Vagina (tissue), 2 donors: ENCODE data around the gene CPLX3. TPM values are rescaled to one million over a fixed set of nuclear protein-coding genes. Genes with fewer than 3 reads are reported as not detected.

Experiments used
- DNase-seq, 2 donors: peaks; one replicate each; pipeline ENCODE4 v3.0.0-alpha.2; 2017; ENCODE audit errors: extremely low spot score in 2 of 2
- H3K27ac ChIP-seq: fragments of 200-600 bp; sonication (generic); one replicate; pipeline ENCODE4 v1.5.1; 2019
- H3K27me3 ChIP-seq: fragments of 200-600 bp; sonication (generic); one replicate; pipeline ENCODE4 v1.5.1; 2019
- H3K36me3 ChIP-seq, 2 donors: fragments of 200-600 bp; sonication (generic); one replicate each; pipeline ENCODE4 v1.5.1; 2017 to 2019
- H3K4me1 ChIP-seq: fragments of 200-600 bp; sonication (generic); one replicate; pipeline ENCODE4 v1.5.1; 2019
- H3K4me3 ChIP-seq, 2 donors: fragments of 200-600 bp; sonication (generic); 1 replicate in 1 of 2; 2 replicates in 1 of 2; pipeline ENCODE4 v1.5.1; 2016 to 2019
- H3K9me3 ChIP-seq: fragments of 200-600 bp; sonication (generic); one replicate; pipeline ENCODE4 v1.5.1; 2019
- CTCF ChIP-seq, 3 experiments: fragments of 450-650 bp in 2 of 3; fragments of 200-600 bp in 1 of 3; sonication (generic) in 1 of 3; IDR thresholded peaks; one replicate each; pipeline ENCODE4 v1.5.1; 2017 to 2019; ENCODE audit warnings: antibody characterized with exemption in 3 of 3, mild to moderate bottlenecking in 2 of 3, moderate library complexity in 2 of 3
- POLR2A ChIP-seq, 2 donors: fragments of 450-650 bp; IDR thresholded peaks; one replicate each; pipeline ENCODE4 v1.6.1; 2017; ENCODE audit warnings: antibody characterized with exemption in 2 of 2, mild to moderate bottlenecking in 2 of 2, moderate library complexity in 2 of 2
- POLR2AphosphoS5 ChIP-seq, 2 donors: sonication (generic); formaldehyde crosslinking; IDR thresholded peaks; one replicate each; pipeline ENCODE4 v1.9.0; 2017; ENCODE audit warnings: antibody characterized with exemption in 2 of 2, mild to moderate bottlenecking in 2 of 2, low read depth in 1 of 2; ENCODE audit not compliant: insufficient read depth in 1 of 2
- intact Hi-C: fragments of 100-400 bp; cut with DNase I; formaldehyde crosslinking; loops from one replicate; pipeline ENCODE4 v1.15.1; 2023
- total RNA-seq: library from RNA; depleted of rRNA; stranded (reverse); fragments of >200 nt; gene quantifications from one replicate; pipeline ENCODE4 v1.2.3, GENCODE V29; 2016

Gene CPLX3
- total RNA-seq, 1 donor from 2014 or later: not detected

- H3K4me3 ChIP-seq: no peak overlapping the region
- H3K27me3 ChIP-seq: no peaks in the 10 kb centered on the region
- H3K36me3 ChIP-seq: peaks cover 0 to 24% of the 10 kb centered on the region in 2 donors
- H3K27ac ChIP-seq: no peak overlapping the region
- no peaks in the 10 kb centered on the region for H3K9me3 ChIP-seq
- no peak for DNase-seq
- TF ChIP-seq POLR2AphosphoS5 (IDR thresholded peaks at IDR 0.05; ENCODE audit: insufficient read depth in 1 of 2, low read depth in 1 of 2) (no peak), CTCF (IDR thresholded peaks at IDR 0.05) (no peak), POLR2A (IDR thresholded peaks at IDR 0.05) (no peak)
- intact Hi-C loops: no loop called here
- peaks cover 13% of the 10 kb centered on the region for H3K4me1 ChIP-seq
These were observed 10.4 kb downstream of the CPLX3 start for GRCh38 chr15:74836846-74837245.

DNA sequence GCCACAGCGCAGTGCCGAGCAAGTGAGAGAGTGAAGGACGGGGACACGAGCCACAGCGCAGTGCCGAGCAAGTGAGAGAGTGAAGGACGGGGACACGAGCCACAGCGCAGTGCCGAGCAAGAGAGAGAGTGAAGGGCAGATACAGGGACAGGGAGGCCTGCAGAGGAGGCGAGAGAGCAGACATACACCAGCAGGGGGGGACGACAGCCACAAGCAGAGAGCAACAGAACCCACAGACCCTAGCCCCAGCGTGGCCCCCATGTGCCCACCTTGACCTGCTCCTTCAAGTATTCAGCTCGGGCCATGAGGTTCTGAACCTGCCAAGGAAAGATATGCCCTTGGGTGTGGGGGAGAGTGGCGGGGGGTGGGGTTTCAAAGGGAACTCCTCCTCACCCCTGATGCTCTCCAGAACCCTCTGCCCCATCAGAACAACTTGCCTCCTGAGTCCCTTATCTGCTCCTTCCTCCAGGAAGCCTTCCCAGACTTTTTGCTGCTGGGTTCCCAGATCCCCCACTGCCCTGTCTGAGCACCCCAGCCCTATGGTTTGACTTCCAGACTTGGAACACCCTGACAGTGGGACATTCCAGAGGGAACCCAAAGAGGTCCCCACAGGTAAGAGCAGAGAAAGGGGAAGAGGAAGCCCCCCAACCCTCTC, 11.2 kb downstream of the CPLX3 start:
- intact Hi-C loops: no loop called here
- peaks cover 0 to 24% of the 10 kb centered on the region in 2 donors for H3K36me3 ChIP-seq

DNA sequence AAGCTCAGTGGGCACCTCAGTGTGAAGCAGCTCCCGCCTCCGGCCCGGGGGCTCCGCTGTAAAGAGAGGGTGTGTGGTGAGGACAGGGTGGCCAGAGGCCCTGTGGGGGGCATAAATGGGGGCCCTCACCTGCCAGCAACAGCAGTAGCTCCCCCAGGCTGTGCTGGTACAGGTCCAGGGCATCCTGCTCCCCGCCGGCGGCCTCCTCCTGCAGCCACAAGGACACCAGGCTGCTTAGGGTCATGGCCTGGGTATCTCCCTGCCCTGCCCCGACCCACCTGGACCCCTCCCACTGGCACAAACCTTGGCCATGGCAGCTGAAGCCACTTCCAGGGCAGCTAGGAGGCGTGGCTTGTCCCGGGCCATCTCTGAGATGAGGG, 11.7 kb downstream of the CPLX3 start:
- no peak for DNase-seq
- no peak overlapping the region for H3K4me3 ChIP-seq
- H3K27me3 ChIP-seq: no peaks in the 10 kb centered on the region
- no peak overlapping the region for H3K27ac ChIP-seq
- peaks cover 0 to 24% of the 10 kb centered on the region in 2 donors for H3K36me3 ChIP-seq
- no peaks in the 10 kb centered on the region for H3K9me3 ChIP-seq
- H3K4me1 ChIP-seq: peaks cover 21% of the 10 kb centered on the region
- intact Hi-C loops: no loop called here
- TF ChIP-seq POLR2AphosphoS5 (IDR thresholded peaks at IDR 0.05; ENCODE audit: insufficient read depth in 1 of 2, low read depth in 1 of 2) (no peak), POLR2A (IDR thresholded peaks at IDR 0.05) (no peak), CTCF (IDR thresholded peaks at IDR 0.05) (no peak)

More for the DNA sequence above, 11.2 kb downstream of the CPLX3 start:
- TF ChIP-seq POLR2AphosphoS5 (IDR thresholded peaks at IDR 0.05; ENCODE audit: insufficient read depth in 1 of 2, low read depth in 1 of 2) (no peak), CTCF (IDR thresholded peaks at IDR 0.05) (no peak)
- Histone ChIP-seq H3K9me3 (no peaks in the 10 kb centered on the region), H3K27me3 (no peaks in the 10 kb centered on the region), H3K27ac (no peak overlapping the region), H3K4me1 (peaks cover 21% of the 10 kb centered on the region), H3K4me3 (no peak overlapping the region)
- no peak for DNase-seq

DNA sequence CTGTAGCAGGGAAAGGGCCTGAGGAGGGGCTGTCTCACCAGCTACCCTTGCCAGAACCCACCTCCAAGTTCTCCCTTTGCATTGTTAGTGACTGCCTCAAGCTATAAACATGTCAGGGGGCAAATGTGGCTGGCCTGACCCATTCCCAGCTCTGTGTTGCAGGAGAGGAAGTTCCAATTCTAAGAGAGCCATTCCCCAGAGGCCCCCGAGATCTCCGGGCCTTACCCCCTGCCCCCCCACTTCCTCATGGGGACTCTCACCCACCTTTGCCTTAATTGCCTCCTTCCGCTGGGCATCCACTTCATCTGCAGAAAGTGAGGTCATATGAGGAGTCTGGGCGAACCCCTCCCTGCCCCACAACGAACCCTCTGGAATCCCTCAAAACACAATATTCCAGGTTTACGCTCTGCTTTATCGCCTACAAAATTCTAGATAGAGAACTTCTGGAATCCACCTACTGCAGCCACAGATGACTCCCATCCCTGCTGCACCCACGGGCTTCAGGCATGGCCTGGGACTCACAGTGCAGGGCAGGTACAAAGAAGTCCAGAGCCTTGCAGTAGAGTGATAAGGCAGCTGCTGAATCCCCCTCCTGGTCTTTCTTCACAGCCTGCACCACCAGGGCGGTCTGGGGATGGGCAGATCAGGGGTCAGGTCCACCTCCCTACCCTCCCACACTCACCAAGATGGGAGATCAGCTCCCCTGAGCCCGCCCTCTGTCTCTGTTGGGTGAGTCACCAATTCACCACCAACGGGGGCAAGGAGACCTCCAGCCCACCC, 12.5 kb downstream of the CPLX3 start:
- TF ChIP-seq POLR2A (IDR thresholded peaks at IDR 0.05) (no peak), CTCF (IDR thresholded peaks at IDR 0.05) (no peak), POLR2AphosphoS5 (IDR thresholded peaks at IDR 0.05; ENCODE audit: insufficient read depth in 1 of 2, low read depth in 1 of 2) (no peak)
- no peak overlapping the region for H3K4me3 ChIP-seq
- H3K9me3 ChIP-seq: no peaks in the 10 kb centered on the region
- peaks cover 0 to 24% of the 10 kb centered on the region in 2 donors for H3K36me3 ChIP-seq
- peaks cover 29% of the 10 kb centered on the region for H3K4me1 ChIP-seq
- H3K27me3 ChIP-seq: no peaks in the 10 kb centered on the region
- no peak for DNase-seq
- intact Hi-C loops: no loop called here
- no peak overlapping the region for H3K27ac ChIP-seq
